ENCODE measurements around the gene HOXD12. TPM values are rescaled to one million over a fixed set of nuclear protein-coding genes. Genes with fewer than 3 reads are reported as not detected.

Gene HOXD12
- total RNA-seq, 1 donor from 2014 or later = not detected

DNA sequence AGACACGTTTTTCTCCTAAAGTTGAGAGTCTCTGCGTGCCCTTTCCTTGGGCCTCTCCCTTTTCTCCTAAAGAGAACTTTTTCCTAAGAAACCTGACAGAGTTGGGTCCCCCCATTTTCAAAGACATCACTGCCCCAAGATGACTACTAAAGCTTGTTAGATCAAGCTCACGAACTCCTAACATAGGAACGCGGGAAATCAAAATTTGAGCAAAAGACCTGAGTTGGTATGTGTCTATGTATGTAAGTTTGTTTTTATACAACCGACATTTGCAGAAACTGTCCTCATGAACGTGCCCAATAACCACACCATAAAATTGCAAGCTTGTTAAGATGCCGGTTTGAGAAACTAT, 5.7 kb upstream of the HOXD12 start:
- no peak for DNase-seq (ENCODE audit: extremely low spot score, unreplicated experiment)
- H3K27me3 Mint-ChIP-seq = peaks cover 94% of the 10 kb centered on the region
- peaks cover 12% of the 10 kb centered on the region for H3K4me1 Mint-ChIP-seq (ENCODE audit: unreplicated experiment)
- peak overlapping the region; percentile 60 for H3K4me3 Mint-ChIP-seq
- no peaks in the 10 kb centered on the region for H3K9me3 Mint-ChIP-seq
- H3K27ac Mint-ChIP-seq = peak overlapping the region; percentile 14
- TF ChIP-seq, protein P1, sequence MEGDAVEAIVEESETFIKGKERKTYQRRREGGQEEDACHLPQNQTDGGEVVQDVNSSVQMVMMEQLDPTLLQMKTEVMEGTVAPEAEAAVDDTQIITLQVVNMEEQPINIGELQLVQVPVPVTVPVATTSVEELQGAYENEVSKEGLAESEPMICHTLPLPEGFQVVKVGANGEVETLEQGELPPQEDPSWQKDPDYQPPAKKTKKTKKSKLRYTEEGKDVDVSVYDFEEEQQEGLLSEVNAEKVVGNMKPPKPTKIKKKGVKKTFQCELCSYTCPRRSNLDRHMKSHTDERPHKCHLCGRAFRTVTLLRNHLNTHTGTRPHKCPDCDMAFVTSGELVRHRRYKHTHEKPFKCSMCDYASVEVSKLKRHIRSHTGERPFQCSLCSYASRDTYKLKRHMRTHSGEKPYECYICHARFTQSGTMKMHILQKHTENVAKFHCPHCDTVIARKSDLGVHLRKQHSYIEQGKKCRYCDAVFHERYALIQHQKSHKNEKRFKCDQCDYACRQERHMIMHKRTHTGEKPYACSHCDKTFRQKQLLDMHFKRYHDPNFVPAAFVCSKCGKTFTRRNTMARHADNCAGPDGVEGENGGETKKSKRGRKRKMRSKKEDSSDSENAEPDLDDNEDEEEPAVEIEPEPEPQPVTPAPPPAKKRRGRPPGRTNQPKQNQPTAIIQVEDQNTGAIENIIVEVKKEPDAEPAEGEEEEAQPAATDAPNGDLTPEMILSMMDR (conservative IDR thresholded peaks at IDR 0.05) = no peak
- no peaks in the 10 kb centered on the region for H3K36me3 Mint-ChIP-seq

DNA sequence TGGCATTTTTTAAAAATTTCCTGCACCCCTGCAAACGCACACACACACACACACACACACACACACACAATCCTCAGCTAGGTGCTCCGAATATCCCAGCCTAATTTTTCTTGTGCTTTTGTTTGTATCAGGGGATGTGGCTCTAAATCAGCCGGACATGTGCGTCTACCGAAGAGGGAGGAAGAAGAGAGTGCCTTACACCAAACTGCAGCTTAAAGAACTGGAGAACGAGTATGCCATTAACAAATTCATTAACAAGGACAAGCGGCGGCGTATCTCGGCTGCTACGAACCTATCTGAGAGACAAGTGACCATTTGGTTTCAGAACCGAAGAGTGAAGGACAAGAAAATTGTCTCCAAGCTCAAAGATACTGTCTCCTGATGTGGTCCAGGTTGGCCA, 5.2 kb upstream of the HOXD12 start:
- H3K36me3 Mint-ChIP-seq = no peaks in the 10 kb centered on the region
- peaks cover 12% of the 10 kb centered on the region for H3K4me1 Mint-ChIP-seq (ENCODE audit: unreplicated experiment)
- H3K27me3 Mint-ChIP-seq = peaks cover 94% of the 10 kb centered on the region
- no peaks in the 10 kb centered on the region for H3K9me3 Mint-ChIP-seq
- DNase-seq (ENCODE audit: extremely low spot score, unreplicated experiment) = no peak
- no peak overlapping the region for H3K4me3 Mint-ChIP-seq
- TF ChIP-seq, protein P1 (conservative IDR thresholded peaks at IDR 0.05) = no peak
- H3K27ac Mint-ChIP-seq = peak overlapping the region; percentile 14

DNA sequence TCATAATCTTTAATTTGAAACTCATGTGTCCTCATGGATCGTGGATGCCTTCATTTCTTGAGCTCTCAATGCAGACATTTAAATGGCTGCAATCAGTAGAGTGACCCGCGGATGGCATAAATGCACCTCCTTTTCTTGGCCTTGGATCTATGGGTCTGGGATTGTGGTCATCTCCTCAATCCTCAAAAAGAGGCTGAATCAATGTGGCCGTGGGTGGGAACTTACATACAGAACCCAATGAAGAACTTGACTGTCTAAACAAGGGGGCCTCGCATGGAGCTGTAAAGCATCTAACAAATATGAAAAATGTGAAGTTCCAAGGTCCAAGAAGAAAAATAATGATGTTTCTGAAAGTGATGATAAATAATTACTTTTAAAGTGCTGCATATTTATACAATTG, 4.2 kb upstream of the HOXD12 start:
- Mint-ChIP-seq H3K9me3 (no peaks in the 10 kb centered on the region), H3K4me1 (ENCODE audit: unreplicated experiment) (peaks cover 12% of the 10 kb centered on the region), H3K4me3 (no peak overlapping the region), H3K27ac (no peak overlapping the region), H3K27me3 (peaks cover 91% of the 10 kb centered on the region), H3K36me3 (no peaks in the 10 kb centered on the region)
- TF ChIP-seq, protein P1 (conservative IDR thresholded peaks at IDR 0.05) = no peak
- no peak for DNase-seq (ENCODE audit: extremely low spot score, unreplicated experiment)

DNA sequence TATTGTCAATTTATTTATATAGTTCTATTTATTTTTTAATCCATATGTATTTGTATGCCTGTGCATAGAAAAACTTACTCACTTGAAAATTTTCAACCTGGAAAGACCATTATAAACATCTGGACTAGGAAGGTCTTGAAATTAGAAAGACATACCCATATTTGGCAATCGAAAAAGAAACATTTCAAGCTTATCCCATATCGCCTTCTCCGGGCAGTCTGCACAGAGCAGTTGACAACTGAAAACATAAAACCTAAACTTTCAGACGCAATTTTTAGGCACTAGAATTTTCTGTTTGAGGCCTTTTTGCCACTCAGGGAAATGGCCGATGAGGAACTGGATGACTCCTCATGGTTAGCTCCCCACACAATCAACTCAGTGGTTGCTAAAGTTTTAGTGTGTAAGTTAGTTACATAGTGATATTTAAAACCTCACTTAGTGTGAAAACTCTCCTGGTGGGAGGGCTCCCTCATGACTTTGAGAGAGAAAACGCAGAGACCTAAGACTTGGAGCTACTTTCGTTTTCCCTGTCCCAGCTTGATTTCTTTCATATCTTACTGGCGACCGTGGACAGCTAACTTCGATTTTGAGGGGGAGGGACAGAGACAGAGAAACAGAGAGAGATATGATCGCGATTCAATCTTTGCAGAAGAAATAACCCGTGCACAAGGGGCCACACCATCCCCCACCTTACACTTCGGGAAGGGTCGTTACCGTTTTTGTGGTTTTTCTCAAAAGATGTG, 3.2 kb upstream of the HOXD12 start:
- Mint-ChIP-seq H3K4me3 (peak overlapping the region; percentile 86), H3K9me3 (no peaks in the 10 kb centered on the region), H3K27ac (no peak overlapping the region), H3K4me1 (ENCODE audit: unreplicated experiment) (peaks cover 12% of the 10 kb centered on the region), H3K36me3 (no peaks in the 10 kb centered on the region), H3K27me3 (peaks cover 91% of the 10 kb centered on the region)
- TF ChIP-seq, protein P1 (conservative IDR thresholded peaks at IDR 0.05) = no peak
- DNase-seq (ENCODE audit: extremely low spot score, unreplicated experiment) = no peak

DNA sequence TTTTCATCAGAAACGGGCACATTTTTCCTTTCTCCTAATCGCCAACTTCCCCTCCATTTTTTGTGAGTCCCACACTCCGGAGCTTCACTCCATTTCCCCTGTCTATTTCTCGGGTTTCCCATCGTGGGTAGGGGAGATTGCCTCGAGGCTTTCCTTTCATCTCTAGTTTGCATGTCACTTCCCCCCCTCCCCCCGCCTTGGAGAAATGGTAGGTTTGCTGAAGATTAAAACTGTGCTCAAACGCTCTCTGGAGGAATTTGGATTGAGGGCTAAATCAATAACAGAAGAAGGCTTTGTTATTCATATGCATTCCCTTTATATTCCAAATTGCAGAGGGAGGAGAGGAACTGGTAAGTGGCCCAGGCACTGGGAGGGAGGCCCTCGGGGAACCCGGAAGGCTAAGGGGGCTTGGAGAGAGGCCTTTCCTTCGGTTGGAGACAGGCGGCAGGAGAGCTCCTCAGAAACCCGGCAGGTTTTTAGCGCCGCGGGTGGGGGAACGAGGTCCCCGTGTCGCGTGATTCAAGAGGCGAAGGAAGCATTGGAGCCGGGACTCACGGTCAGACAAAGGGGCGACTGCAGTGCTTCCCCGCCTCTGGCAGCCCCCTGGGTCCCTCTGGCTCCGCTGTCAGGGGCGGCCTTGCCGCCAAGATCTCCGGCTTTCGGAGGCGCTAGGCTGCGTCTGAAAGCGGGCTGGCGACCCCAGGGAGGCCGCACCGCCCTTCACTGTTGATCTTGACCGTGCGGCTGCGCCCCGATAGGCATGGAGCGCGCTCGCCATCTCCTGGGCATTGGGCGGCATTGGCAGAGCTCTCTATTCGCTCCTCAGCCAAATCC, 2.4 kb upstream of the HOXD12 start:
- H3K27ac Mint-ChIP-seq = peak overlapping the region; percentile 1
- peaks cover 91% of the 10 kb centered on the region for H3K27me3 Mint-ChIP-seq
- peak; percentile 85 for DNase-seq (ENCODE audit: extremely low spot score, unreplicated experiment)
- no peaks in the 10 kb centered on the region for H3K36me3 Mint-ChIP-seq
- TF ChIP-seq, protein P1 (conservative IDR thresholded peaks at IDR 0.05) = peak; percentile 91
- H3K4me3 Mint-ChIP-seq = peak overlapping the region; percentile 86
- peaks cover 4% of the 10 kb centered on the region for H3K4me1 Mint-ChIP-seq (ENCODE audit: unreplicated experiment)
- no peaks in the 10 kb centered on the region for H3K9me3 Mint-ChIP-seq

All from type B pancreatic cell (in vitro differentiated cells).